Measurements from ENCODE around the gene SPANXA2.
"Not testable (repeated sequence)": the region's sequence is repeated elsewhere in the genome, so short reads cannot be mapped to it uniquely, and the experiment has no call there.

The SPANXA2 gene, protein sequence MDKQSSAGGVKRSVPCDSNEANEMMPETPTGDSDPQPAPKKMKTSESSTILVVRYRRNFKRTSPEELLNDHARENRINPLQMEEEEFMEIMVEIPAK

GRCh38 chrX:141589408-141589807 is at the start of gene SPANXA2:
TSS of gene SPANXA2 (plus strand) at chrX:141589708. CDS start at chrX:141589768, 60 bp downstream.
- H3K4me3 ChIP-seq (ENCODE audit: low read length), result not testable (repeated sequence)

DNA sequence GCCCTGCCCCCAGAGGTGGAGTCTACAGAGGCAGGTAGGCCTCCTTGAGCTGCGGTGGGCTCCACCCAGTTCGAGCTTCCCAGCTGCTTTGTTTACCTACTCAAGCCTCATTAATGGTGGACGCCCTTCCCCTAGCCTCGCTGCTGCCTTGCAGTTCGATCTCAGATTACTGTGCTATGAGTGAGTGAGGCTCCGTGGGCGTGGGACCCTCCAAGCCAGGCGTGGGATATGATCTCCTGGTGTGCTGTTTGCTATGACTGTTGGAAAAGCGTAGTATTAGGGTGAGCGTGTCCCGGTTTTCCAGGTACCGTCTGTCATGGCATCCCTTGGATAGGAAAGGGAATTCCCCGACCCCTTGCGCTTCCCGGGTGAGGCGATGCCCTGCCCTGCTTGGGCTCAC is 47.0 kb upstream of the SPANXA2 start:
- H3K4me3 ChIP-seq (ENCODE audit: low read length), result not testable (repeated sequence)

GRCh38 chrX:141584638-141585037 is 4.9 kb upstream of the SPANXA2 start, which contains the start of gene SPANXA1:
TSS of gene SPANXA1 (minus strand) at chrX:141584738. CDS start at chrX:141584678, 60 bp downstream.
- not testable (repeated sequence) for H3K4me3 ChIP-seq (ENCODE audit: low read length)

DNA sequence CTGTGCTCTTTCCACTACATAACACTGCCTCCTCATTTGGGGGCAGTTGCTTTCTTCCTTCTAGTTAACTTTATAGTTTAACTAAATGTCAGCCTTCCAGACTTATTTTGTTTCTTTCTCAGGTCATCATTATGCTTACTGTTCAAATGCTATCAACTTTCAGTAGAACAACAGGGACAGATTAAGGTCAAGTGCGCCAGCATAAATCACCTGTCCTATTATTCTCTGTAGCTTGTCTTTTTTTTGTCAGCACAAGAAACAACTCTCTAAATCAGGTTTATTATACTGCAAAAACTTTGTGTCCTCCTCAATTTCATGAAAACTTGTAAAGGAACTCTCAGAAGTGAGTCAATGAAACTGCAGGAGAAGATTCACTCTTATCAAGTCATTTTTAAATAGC is 19.6 kb downstream of the SPANXA2 start:
- no peak for TF ChIP-seq ZNF274 (IDR thresholded peaks at IDR 0.05; ENCODE audit: low read depth, low read length)
- H3K4me3 ChIP-seq (ENCODE audit: low read length), result no peak overlapping the region

DNA sequence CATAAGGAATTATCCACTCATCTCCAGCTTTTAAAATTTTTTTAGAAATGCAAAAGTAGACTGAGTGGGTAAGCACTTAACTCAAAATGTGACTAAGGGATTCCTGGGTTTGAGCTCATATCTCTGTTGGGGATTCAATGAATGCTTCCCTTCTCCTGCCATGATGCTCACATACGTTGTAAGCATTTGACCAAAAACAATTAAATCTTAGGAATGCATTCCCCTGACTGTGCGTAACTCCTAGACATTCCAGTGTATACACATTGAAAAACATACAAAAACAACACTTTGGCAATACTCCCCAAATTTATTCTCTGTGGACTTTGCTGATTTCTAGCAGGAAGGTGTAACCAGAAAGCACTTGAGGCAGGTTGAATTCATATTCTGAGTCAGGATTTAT is 29.8 kb downstream of the SPANXA2 start:
- no peak for TF ChIP-seq ZNF274 (IDR thresholded peaks at IDR 0.05; ENCODE audit: low read depth, low read length)
- H3K4me3 ChIP-seq (ENCODE audit: low read length), result no peak overlapping the region

DNA sequence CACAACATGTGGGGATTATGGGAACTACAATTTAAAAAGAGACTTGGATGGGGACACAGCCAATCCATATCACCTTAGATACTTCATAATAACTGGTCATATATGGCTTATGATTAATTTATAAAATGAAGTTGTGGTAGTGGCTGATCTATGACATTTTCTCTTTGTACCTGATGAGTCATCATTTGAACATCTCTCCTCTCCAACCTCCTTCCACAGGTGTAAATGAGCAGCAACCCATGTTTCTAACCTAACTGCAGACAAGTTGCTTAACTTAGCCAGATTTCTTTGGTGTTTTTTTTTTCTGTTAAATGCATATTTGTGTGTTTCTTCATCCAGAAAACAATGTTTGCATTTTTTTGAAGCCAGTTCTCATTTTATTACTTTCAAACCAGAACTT is 42.6 kb downstream of the SPANXA2 start:
- no peak overlapping the region for H3K4me3 ChIP-seq (ENCODE audit: low read length)
- no peak for TF ChIP-seq ZNF274 (IDR thresholded peaks at IDR 0.05; ENCODE audit: low read depth, low read length)

DNA sequence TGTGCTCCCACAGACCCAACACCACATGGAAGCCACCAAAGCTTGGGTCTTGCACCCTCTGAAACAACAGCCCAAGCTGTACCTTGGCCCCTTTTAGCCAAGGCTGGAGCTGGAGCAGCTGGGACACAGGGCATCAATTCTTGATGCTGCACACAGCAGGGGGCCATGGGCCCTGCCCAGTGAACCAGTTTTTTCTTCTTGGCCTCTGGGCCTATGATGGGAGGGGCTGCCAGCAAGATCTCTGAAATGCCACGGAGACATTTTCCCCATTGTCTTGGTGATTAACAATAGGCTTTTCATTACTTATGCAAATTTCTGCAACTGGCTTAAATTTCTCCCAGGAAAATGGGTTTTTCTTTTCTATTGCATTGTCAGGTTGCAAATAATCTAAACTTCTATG is 49.0 kb downstream of the SPANXA2 start:
- no peak overlapping the region for H3K4me3 ChIP-seq (ENCODE audit: low read length)
- no peak for TF ChIP-seq ZNF274 (IDR thresholded peaks at IDR 0.05; ENCODE audit: low read depth, low read length)
